C4-2B (cell line): ENCODE results near the gene TBC1D13.

Experiments used
- H3K27ac ChIP-seq: fragments of 450-650 bp; 2 replicates; pipeline ENCODE4 v1.5.1; 2017
- ZFX ChIP-seq: fragments of 450-650 bp; IDR thresholded peaks from 2 replicates; pipeline ENCODE4 v1.6.1; 2017
- TF ChIP-seq, protein P1 (sequence below): fragments of 450-650 bp; conservative IDR thresholded peaks from 2 replicates; pipeline ENCODE4 v1.5.1; 2017; ENCODE audit warnings: mild to moderate bottlenecking

The TBC1D13 gene, protein sequence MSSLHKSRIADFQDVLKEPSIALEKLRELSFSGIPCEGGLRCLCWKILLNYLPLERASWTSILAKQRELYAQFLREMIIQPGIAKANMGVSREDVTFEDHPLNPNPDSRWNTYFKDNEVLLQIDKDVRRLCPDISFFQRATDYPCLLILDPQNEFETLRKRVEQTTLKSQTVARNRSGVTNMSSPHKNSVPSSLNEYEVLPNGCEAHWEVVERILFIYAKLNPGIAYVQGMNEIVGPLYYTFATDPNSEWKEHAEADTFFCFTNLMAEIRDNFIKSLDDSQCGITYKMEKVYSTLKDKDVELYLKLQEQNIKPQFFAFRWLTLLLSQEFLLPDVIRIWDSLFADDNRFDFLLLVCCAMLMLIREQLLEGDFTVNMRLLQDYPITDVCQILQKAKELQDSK

GRCh38 chr9:128786681-128787601, at the start of gene TBC1D13:
Gene TBC1D13 (plus strand): TSS chr9:128787253. CDS start chr9:128787354, 101 bp downstream.
- peak within 1 kb of the TSS; percentile 84 for H3K27ac ChIP-seq
- peak; percentile 34; the same call in 1 of the 2 replicates for TF ChIP-seq ZFX
- TF ChIP-seq, protein P1, sequence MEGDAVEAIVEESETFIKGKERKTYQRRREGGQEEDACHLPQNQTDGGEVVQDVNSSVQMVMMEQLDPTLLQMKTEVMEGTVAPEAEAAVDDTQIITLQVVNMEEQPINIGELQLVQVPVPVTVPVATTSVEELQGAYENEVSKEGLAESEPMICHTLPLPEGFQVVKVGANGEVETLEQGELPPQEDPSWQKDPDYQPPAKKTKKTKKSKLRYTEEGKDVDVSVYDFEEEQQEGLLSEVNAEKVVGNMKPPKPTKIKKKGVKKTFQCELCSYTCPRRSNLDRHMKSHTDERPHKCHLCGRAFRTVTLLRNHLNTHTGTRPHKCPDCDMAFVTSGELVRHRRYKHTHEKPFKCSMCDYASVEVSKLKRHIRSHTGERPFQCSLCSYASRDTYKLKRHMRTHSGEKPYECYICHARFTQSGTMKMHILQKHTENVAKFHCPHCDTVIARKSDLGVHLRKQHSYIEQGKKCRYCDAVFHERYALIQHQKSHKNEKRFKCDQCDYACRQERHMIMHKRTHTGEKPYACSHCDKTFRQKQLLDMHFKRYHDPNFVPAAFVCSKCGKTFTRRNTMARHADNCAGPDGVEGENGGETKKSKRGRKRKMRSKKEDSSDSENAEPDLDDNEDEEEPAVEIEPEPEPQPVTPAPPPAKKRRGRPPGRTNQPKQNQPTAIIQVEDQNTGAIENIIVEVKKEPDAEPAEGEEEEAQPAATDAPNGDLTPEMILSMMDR = no peak

DNA sequence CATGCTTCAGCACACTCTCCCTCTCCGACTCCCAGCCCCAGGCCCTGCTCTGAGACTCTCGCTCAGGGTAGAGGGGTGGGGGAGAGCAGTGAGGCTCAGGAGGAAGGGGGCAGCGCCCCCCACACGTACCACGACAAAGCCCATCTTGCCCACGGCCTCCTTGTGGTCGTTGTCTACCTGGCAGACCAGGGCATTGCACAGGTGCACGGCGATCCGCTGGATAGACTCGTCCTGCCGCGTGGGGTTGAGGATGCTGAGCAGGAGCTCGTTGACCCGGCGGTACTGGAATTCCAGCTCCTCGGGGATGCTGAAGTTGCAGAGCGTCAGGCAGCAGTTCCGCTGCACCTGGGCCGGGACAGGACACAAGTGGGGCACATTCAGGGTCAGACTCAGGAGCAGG, 44.7 kb upstream of the TBC1D13 start:
- H3K27ac ChIP-seq = no peak overlapping the region
- TF ChIP-seq, protein P1 = no peak

DNA sequence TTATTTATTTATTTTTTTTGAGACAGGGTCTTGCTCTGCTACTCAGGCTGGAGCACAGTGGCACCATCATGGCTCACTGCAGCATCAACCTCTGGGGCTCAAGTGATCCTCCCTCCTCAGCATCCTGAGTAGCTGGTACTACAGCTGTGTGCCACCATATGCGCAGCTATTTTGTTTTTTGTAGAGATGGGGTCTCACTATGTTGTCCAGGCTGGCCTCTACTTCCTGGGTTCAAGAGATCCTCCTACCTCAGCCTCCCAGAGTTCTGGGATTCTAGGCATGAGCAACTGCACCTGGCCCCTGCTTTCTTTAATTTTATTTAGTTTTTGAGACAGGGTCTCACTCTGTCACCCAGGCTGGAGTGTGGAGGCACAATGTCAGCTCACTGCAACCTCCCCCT, 43.6 kb upstream of the TBC1D13 start:
- TF ChIP-seq, protein P1 = no peak
- TF ChIP-seq ZFX = no peak
- no peak overlapping the region for H3K27ac ChIP-seq

DNA sequence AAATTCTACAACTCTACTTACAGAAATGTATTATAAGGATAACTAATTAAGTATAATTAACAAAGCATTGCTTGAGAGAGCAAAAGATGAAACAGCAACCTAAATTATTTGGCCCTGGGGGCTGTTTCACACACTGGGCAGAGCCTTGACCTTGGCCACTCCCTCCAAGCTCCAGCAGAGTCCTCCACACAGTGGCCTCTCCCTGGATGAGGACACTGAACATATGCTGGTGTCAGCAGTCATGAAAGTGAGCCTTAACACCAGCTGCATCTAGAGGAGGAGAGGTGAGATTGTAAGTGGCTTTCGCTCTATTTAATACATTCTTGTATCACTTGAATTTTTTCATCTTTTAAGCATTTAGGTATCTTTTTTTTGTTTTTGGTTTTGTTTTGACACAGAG, 39.8 kb upstream of the TBC1D13 start:
- no peak overlapping the region for H3K27ac ChIP-seq
- TF ChIP-seq ZFX = no peak
- TF ChIP-seq, protein P1 = no peak

DNA sequence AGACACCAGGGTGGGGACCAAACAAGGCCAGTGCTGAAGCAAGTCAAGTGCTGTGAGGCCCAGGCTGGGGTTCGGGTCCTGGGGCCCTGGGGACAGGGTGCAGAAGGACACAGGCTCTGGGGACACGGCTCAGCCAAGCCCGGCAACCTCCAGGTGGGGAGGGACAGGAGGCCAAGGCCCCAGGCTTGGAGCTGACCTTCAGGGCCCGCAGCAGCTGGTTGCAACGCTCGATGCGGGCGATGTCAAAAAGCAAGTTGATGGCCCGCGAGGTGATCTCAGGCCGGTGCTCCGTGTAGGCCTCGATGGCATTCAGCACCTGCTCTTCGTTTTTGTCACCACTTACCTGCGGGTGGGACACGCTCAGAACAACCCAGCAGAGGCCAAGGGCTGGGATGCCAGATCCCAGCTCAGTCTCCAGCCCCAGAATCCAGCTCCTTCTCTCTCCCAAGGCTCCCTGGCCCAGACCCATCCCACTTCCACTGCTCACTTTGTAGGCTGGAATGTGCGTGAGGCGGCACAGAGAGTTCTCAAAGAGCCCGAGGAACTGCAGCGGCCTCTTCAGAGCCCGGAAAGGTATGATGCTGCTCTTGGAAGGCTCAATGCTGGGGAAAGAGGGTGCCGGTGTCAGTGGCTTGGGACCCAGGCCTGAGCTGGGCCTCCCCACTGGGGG, 36.0 kb upstream of the TBC1D13 start:
- no peak overlapping the region for H3K27ac ChIP-seq
- TF ChIP-seq, protein P1 = no peak
- no peak for TF ChIP-seq ZFX

DNA sequence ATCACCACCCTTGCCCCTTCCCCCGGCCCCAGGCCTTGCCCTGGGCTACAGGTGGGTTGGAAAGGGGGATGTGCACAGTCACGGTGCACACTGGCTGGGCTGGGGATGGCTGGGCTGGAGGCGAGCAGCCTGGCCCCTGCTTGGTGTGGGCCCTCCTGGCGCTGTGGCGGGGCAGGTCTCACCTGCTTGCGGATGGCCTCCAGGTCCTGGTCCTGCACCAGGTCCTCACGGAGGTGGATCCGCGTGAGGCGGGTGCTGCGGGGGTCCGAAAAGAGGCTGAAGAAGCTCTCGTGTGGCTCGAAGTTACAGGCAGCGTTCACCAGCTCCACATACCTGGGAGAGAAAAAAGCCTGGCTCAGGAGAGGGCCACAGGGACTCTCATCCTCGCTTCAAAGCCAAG, 33.4 kb upstream of the TBC1D13 start:
- H3K27ac ChIP-seq = no peak overlapping the region
- TF ChIP-seq, protein P1 = no peak
- no peak for TF ChIP-seq ZFX
